Activated naive CD8-positive, alpha-beta T cell treated with anti-CD3 and anti-CD28 coated beads for 36 hours (primary cell): ENCODE measurements around the gene FAM111B. TPM values are rescaled to one million over a fixed set of nuclear protein-coding genes. Genes with fewer than 3 reads are reported as not detected.
"Not testable (repeated sequence)": the region's sequence is repeated elsewhere in the genome, so short reads cannot be mapped to it uniquely, and the experiment has no call there.

Experiments
- DNase-seq: peaks from one replicate; pipeline ENCODE4 v3.0.0; 2021
- H3K27ac Mint-ChIP-seq: one replicate; pipeline ENCODE4 v1.8.0; 2022; ENCODE audit warnings: mild to moderate bottlenecking, moderate library complexity, mixed read lengths
- H3K27me3 Mint-ChIP-seq: one replicate; pipeline ENCODE4 v1.8.0; 2022; ENCODE audit warnings: mild to moderate bottlenecking, mixed read lengths
- H3K36me3 Mint-ChIP-seq: one replicate; pipeline ENCODE4 v1.8.0; 2021; ENCODE audit warnings: mild to moderate bottlenecking, mixed read lengths
- H3K4me1 Mint-ChIP-seq: one replicate; pipeline ENCODE4 v1.8.0; 2021; ENCODE audit warnings: mixed read lengths
- H3K4me3 Mint-ChIP-seq: one replicate; pipeline ENCODE4 v1.8.0; 2022; ENCODE audit warnings: mild to moderate bottlenecking, moderate library complexity, mixed read lengths
- H3K9me3 Mint-ChIP-seq: one replicate; pipeline ENCODE4 v1.8.0; 2022; ENCODE audit warnings: mixed read lengths
- total RNA-seq, 2 experiments: library from RNA; stranded (reverse); gene quantifications; one replicate each; pipeline ENCODE4 v1.2.3, GENCODE V29; 2021

The FAM111B gene, protein sequence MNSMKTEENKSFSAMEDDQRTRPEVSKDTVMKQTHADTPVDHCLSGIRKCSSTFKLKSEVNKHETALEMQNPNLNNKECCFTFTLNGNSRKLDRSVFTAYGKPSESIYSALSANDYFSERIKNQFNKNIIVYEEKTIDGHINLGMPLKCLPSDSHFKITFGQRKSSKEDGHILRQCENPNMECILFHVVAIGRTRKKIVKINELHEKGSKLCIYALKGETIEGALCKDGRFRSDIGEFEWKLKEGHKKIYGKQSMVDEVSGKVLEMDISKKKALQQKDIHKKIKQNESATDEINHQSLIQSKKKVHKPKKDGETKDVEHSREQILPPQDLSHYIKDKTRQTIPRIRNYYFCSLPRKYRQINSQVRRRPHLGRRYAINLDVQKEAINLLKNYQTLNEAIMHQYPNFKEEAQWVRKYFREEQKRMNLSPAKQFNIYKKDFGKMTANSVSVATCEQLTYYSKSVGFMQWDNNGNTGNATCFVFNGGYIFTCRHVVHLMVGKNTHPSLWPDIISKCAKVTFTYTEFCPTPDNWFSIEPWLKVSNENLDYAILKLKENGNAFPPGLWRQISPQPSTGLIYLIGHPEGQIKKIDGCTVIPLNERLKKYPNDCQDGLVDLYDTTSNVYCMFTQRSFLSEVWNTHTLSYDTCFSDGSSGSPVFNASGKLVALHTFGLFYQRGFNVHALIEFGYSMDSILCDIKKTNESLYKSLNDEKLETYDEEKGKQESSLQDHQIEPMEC
- 10 to 100 TPM; 46.1 to 50.4 TPM for total RNA-seq

GRCh38 chr11:59106363-59107336, at the start of gene FAM111B:
Gene FAM111B, plus strand, starts transcription at chr11:59107237. Its CDS starts 2,389 bp downstream, at chr11:59109626.
- H3K27ac Mint-ChIP-seq, result peak within 1 kb of the TSS; percentile 78
- H3K4me1 Mint-ChIP-seq, result peaks cover 34% of the 10 kb centered on the region
- peaks cover 40% of the 10 kb centered on the region for H3K36me3 Mint-ChIP-seq
- peaks cover 79% of the 10 kb centered on the region for H3K27me3 Mint-ChIP-seq
- H3K4me3 Mint-ChIP-seq, result peak within 1 kb of the TSS; percentile 88
- DNase-seq, result peak; percentile 77
- no peaks in the 10 kb centered on the region for H3K9me3 Mint-ChIP-seq

DNA sequence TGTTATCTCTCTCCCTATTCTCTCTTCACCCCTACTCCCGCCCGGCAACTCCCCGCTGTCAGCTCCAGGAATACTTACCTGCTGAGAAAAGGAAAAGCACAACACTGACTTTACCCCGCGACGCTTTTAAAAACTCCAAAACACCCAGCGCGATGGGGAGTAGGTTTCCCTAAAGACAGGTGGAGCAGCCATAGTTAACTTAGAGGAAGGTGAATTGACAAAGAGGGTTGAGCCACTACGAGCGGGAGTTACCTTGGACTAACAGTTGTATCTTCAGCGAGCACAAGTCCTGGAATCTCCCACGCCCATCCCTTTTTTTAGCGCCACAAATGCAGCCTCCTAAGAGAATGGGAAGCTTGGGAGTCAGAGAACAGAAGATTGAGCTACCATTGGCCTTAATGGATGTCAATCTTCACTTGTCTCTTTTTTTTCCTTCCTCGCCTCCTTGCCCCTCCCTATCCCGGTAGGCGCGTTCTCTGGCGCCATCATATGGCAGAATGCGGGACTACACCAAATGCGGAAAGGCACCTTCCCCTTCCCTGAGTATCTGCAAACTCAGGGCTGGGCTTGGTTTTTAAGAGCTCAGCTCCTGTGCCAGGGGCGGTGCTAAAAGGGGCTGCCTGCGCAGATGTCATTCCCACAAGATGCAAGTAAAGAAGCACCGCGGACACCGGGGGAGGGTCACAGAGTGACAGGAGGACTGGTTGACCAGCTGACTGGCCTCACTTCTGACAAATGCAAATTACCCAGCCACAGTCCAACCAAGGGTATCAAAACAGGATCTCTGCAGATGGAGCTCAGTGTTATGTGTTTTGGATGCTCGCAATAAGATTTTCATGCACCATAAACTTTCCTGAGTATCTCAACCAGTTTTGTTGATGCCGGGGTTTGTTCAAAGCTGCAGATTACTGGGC, 48.7 kb upstream of the FAM111B start:
- H3K4me3 Mint-ChIP-seq, result peak overlapping the region; percentile 74
- peaks cover 47% of the 10 kb centered on the region for H3K27me3 Mint-ChIP-seq
- H3K36me3 Mint-ChIP-seq, H3K4me1 Mint-ChIP-seq, H3K9me3 Mint-ChIP-seq, H3K27ac Mint-ChIP-seq: not testable (repeated sequence)
- peak; percentile 83 for DNase-seq

- not testable (repeated sequence) for H3K9me3 Mint-ChIP-seq, H3K36me3 Mint-ChIP-seq, H3K4me3 Mint-ChIP-seq, H3K27ac Mint-ChIP-seq, DNase-seq, H3K4me1 Mint-ChIP-seq
- H3K27me3 Mint-ChIP-seq, result peaks cover 61% of the 10 kb centered on the region
Observed at GRCh38 chr11:59060096-59060495, 46.9 kb upstream of the FAM111B start.

GRCh38 chr11:59062602-59063529, 44.2 kb upstream of the FAM111B start:
- Mint-ChIP-seq H3K9me3 (no peaks in the 10 kb centered on the region), H3K36me3 (no peaks in the 10 kb centered on the region), H3K4me1 (peaks cover 7% of the 10 kb centered on the region), H3K27me3 (peaks cover 55% of the 10 kb centered on the region), H3K27ac (no peak overlapping the region), H3K4me3 (no peak overlapping the region)
- DNase-seq, result no peak

DNA sequence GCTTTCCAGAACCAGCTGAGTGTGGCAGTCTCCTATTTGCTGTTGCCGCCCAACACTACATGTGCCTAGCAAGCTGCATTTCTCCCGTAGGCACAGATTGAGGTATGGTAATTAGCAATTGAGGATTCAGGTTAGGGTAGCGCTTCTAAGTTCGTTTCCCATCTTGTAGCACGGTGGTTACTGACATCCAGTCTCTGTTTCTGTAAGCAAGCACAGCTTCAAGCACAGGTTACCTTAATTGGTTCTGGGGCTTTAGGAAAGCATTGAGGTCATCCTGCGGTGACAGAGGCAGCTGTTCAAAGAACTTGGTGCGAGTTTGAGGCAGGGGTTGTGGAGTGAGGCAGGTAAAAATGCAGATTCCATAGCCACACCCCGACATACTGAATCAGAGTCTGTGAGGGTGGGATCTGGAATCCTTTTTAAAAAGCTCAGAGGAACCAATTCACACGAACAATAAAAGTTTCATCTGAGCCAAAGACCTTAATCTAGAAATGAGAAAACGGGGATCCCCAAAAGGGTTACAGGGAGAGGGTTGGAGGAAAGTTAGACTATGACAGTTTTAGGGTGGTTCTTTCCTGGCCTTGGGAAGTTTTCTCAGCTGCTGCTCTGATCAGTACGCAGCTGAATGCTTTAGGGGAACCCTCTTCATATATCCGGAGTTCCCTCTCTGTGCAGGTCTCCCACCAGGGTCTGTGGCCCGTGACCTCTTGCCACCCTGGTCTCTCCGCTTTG, 42.9 kb upstream of the FAM111B start:
- H3K27ac Mint-ChIP-seq, DNase-seq, H3K4me3 Mint-ChIP-seq, H3K36me3 Mint-ChIP-seq, H3K9me3 Mint-ChIP-seq, H3K4me1 Mint-ChIP-seq: not testable (repeated sequence)
- peaks cover 50% of the 10 kb centered on the region for H3K27me3 Mint-ChIP-seq

GRCh38 chr11:59069087-59069486, 38.0 kb upstream of the FAM111B start:
- no peaks in the 10 kb centered on the region for H3K9me3 Mint-ChIP-seq

GRCh38 chr11:59076876-59077571, 30.0 kb upstream of the FAM111B start:
- no peak for DNase-seq
- Mint-ChIP-seq H3K4me1 (peaks cover 3% of the 10 kb centered on the region), H3K36me3 (no peaks in the 10 kb centered on the region), H3K4me3 (no peak overlapping the region), H3K27ac (no peak overlapping the region), H3K27me3 (peaks cover 21% of the 10 kb centered on the region), H3K9me3 (peaks cover 1% of the 10 kb centered on the region)

More at GRCh38 chr11:59069087-59069486, 38.0 kb upstream of the FAM111B start:
- H3K27ac Mint-ChIP-seq, result no peak overlapping the region
- H3K36me3 Mint-ChIP-seq, result no peaks in the 10 kb centered on the region
- no peak overlapping the region for H3K4me3 Mint-ChIP-seq
- DNase-seq, result no peak
- no peaks in the 10 kb centered on the region for H3K4me1 Mint-ChIP-seq
- H3K27me3 Mint-ChIP-seq, result peaks cover 35% of the 10 kb centered on the region

DNA sequence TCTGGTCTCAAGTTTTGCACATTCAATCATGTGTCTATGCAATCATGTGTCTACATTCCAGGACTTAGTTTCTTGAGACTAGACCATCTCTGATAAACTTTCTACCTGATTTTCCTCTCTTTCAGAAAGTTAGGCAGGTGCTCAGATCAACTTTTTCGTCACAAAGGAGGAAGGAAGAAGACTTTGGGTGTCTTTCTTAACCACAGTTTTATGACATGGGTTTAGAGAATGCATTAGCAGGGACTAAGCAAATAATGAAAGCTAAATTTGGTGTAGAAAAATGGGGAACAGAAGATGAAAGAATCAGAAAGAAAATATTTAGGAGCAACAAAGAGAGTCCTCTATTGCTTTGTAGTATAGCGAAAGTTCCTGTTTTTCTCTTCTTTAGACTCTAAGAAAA, 28.6 kb upstream of the FAM111B start:
- no peak for DNase-seq
- no peak overlapping the region for H3K27ac Mint-ChIP-seq
- H3K27me3 Mint-ChIP-seq, result peaks cover 15% of the 10 kb centered on the region
- H3K36me3 Mint-ChIP-seq, result no peaks in the 10 kb centered on the region
- H3K4me1 Mint-ChIP-seq, result peaks cover 3% of the 10 kb centered on the region
- no peak overlapping the region for H3K4me3 Mint-ChIP-seq
- peaks cover 1% of the 10 kb centered on the region for H3K9me3 Mint-ChIP-seq

- Mint-ChIP-seq H3K9me3 (peaks cover 1% of the 10 kb centered on the region), H3K4me3 (no peak overlapping the region), H3K27ac (no peak overlapping the region), H3K27me3 (peaks cover 18% of the 10 kb centered on the region), H3K36me3 (no peaks in the 10 kb centered on the region), H3K4me1 (peaks cover 3% of the 10 kb centered on the region)
- DNase-seq, result no peak
Observed at GRCh38 chr11:59079086-59079485, 28.0 kb upstream of the FAM111B start.

DNA sequence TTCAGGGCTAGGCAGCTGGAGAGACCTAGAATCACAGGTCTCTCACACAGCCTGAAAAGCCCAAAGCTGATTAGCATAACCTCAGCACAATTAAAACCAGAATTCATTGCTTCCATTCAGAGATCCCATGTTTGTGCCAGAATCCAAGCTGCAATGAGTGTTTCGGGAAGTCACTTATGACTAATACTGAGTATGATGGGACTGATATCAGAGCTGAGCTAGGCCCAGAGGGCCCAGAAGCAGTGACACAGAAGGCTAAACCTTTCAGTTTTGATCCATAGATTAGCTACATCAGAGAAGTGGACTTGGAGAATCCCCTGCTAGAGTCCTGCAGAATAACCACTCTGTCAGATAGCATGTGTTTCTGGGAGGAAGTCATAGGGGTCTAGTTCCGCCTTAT, 26.6 kb upstream of the FAM111B start:
- not testable (repeated sequence) for H3K27me3 Mint-ChIP-seq, H3K4me3 Mint-ChIP-seq, H3K36me3 Mint-ChIP-seq, H3K9me3 Mint-ChIP-seq, DNase-seq, H3K4me1 Mint-ChIP-seq, H3K27ac Mint-ChIP-seq

DNA sequence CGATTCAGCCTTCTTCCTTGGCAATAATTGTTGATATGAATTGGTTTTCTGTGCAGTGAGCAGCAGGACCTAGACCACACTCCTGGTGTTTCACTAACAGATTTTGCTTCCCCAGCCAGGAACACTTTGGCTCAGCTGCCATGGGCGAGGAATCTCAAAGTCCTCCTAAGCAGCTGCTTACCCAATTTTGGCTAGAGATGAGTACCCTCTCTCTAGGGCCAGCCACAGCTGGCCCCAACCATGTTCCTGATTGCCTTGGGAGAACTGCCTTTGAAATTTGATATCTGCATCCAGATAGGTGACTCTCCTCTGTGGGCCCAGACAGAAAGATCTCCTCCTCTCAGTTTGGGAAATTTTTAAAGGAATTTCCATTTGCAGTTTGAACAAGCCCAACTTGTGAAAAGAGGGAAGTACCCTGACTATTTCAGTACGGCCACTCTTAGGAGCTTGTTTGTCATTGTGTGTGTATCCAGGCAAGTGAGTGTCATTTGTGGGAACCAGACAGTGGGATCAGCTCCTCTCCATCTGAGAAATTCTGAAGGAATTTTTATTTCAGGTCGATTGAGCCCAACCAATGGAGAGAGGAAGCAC, 25.5 kb upstream of the FAM111B start:
- H3K4me3 Mint-ChIP-seq, H3K36me3 Mint-ChIP-seq, H3K9me3 Mint-ChIP-seq, DNase-seq, H3K4me1 Mint-ChIP-seq, H3K27ac Mint-ChIP-seq, H3K27me3 Mint-ChIP-seq: not testable (repeated sequence)

- H3K36me3 Mint-ChIP-seq, H3K27me3 Mint-ChIP-seq, H3K9me3 Mint-ChIP-seq, H3K27ac Mint-ChIP-seq, DNase-seq, H3K4me3 Mint-ChIP-seq, H3K4me1 Mint-ChIP-seq: not testable (repeated sequence)
Observed at GRCh38 chr11:59086007-59086406, 21.0 kb upstream of the FAM111B start, which contains the start of gene GLYATL1B. Gene GLYATL1B, plus strand, starts transcription at chr11:59086307. Its CDS starts 0 bp downstream, at chr11:59086307.
